WERI-Rb-1 (cell line): ENCODE results near the gene RNF182.
A peak's percentile ranks its signal among the peaks of the same experiment; 100 is the strongest.

Source experiments
- DNase-seq: peaks from one replicate; pipeline ENCODE4 v3.0.0-alpha.2; 2020
- H3K27ac ChIP-seq: fragments of 250-450 bp; sonication (Bioruptor Pico); 2 replicates; pipeline ENCODE4 v1.5.1; 2020; ENCODE audit warnings: mild to moderate bottlenecking, moderate library complexity
- H3K27me3 ChIP-seq: fragments of 250-450 bp; sonication (Bioruptor Pico); 2 replicates; pipeline ENCODE4 v1.5.1; 2021; ENCODE audit warnings: mild to moderate bottlenecking, low read depth, moderate library complexity; ENCODE audit not compliant: insufficient read depth, severe bottlenecking
- H3K36me3 ChIP-seq: fragments of 250-450 bp; sonication (Bioruptor Pico); 2 replicates; pipeline ENCODE4 v1.5.1; 2020; ENCODE audit warnings: mild to moderate bottlenecking, moderate library complexity
- H3K4me3 ChIP-seq: 2 replicates; pipeline ENCODE4 v1.5.1; 2011; ENCODE audit warnings: low read depth, mild to moderate bottlenecking, control low read depth, low read length
- H3K9me3 ChIP-seq: fragments of 250-450 bp; sonication (Bioruptor Pico); 2 replicates; pipeline ENCODE4 v1.5.1; 2021; ENCODE audit warnings: mild to moderate bottlenecking, moderate library complexity; ENCODE audit not compliant: severe bottlenecking
- TF ChIP-seq, protein P1 (sequence below): IDR thresholded peaks from 2 replicates; pipeline ENCODE4 v1.5.1; 2011; ENCODE audit warnings: low read depth, mild to moderate bottlenecking, control low read depth, inconsistent platforms, low read length

The RNF182 gene

DNA sequence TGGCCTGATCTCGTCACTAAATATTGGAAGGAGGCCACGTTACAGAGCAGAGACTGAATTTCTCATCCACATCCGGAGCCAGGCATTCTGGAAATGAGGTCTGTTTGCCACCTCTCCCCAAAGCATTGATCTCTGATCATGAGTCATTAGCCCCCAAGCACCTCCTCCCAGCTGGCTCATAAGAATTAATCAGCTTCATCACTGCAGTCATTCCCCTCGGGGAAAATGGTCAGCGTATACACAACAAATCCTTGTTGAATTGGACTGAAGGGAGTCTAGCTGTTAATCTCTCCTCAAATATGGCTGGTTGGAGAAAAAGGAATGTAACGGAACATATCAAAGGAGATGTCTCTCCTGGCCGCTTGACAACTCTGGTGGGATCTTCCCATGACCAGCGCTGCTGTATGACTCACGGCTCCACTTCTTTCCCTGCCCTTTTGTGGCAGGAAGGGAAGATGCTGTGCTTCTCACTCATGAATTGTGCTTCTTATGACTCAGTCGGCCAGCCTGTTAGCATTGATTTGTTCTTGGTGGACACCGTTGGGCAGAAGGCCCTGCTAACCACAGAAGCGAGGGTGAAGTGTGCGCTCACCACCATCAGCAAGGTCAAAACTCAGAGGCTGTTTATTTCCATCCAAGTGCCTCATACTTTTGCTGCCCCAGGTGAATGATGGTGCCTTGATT lies 76.7 kb downstream of the RNF182 start:
- TF ChIP-seq, protein P1, sequence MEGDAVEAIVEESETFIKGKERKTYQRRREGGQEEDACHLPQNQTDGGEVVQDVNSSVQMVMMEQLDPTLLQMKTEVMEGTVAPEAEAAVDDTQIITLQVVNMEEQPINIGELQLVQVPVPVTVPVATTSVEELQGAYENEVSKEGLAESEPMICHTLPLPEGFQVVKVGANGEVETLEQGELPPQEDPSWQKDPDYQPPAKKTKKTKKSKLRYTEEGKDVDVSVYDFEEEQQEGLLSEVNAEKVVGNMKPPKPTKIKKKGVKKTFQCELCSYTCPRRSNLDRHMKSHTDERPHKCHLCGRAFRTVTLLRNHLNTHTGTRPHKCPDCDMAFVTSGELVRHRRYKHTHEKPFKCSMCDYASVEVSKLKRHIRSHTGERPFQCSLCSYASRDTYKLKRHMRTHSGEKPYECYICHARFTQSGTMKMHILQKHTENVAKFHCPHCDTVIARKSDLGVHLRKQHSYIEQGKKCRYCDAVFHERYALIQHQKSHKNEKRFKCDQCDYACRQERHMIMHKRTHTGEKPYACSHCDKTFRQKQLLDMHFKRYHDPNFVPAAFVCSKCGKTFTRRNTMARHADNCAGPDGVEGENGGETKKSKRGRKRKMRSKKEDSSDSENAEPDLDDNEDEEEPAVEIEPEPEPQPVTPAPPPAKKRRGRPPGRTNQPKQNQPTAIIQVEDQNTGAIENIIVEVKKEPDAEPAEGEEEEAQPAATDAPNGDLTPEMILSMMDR, result no peak
- no peak overlapping the region for H3K4me3 ChIP-seq
- DNase-seq, result no peak
- H3K27ac ChIP-seq, result no peak overlapping the region
- H3K27me3 ChIP-seq, result no peaks in the 10 kb centered on the region
- H3K36me3 ChIP-seq, result no peaks in the 10 kb centered on the region
- H3K9me3 ChIP-seq, result no peaks in the 10 kb centered on the region

DNA sequence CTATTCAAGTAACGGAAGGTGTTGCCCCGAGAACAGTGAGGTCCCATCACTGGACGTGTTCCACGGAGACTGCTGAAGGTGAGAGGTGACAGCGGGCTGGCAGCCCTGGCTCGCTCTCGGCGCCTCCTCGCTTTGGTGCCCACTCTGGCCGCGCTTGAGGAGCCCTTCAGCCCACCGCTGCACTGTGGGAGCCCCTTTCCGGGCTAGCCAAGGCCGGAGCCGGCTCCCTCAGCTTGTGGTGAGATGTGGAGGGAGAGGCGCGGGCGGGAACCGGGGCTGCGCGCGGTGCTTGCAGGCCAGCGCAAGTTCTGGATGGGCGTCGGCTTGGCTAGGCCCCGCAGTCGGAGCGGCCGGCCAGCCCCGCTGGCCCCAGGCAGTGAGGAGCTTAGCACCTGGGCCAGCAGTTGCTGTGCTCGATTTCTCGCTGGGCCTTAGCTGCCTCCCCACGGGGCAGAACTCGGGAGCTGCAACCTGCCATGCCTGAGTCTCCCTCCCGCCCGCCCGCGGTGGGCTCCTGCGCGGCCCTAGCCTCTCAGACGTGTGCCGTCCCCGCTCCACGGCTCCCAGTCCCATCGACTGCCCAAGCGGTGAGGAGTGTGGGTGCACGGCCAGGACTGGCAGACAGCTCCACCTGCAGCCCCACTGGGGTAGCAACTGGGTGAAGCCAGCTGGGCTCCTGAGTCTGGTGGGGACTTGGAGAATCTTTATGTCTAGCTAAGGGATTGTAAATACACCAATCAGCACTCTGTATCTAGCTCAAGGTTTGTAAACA lies 77.6 kb downstream of the RNF182 start:
- no peak overlapping the region for H3K4me3 ChIP-seq
- peak; percentile 46 for DNase-seq
- no peak overlapping the region for H3K27ac ChIP-seq
- H3K36me3 ChIP-seq, result no peaks in the 10 kb centered on the region
- H3K9me3 ChIP-seq, result no peaks in the 10 kb centered on the region
- no peaks in the 10 kb centered on the region for H3K27me3 ChIP-seq
- TF ChIP-seq, protein P1, result peak; percentile 51

DNA sequence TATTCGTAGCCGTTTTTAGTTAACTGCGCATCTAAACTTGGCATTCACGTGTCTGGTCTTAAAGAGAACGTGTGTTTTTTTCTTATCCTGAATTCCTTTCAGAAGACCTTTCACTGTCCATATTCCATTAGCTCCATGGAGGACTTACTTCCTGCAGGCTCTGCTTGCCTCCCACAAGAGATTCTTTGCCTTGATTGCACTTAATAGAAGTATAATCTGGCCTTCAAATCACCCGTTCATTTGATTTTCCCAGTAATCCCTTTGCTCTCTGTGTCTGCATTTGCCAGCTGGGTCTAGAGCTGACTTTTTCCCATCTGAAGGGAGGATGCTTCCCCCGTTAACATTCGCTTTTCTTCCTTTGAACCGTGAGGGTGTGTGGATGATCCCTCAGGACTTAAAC lies 79.5 kb downstream of the RNF182 start:
- no peak overlapping the region for H3K27ac ChIP-seq
- no peaks in the 10 kb centered on the region for H3K27me3 ChIP-seq
- TF ChIP-seq, protein P1, result no peak
- no peaks in the 10 kb centered on the region for H3K9me3 ChIP-seq
- no peak overlapping the region for H3K4me3 ChIP-seq
- no peaks in the 10 kb centered on the region for H3K36me3 ChIP-seq
- DNase-seq, result no peak

DNA sequence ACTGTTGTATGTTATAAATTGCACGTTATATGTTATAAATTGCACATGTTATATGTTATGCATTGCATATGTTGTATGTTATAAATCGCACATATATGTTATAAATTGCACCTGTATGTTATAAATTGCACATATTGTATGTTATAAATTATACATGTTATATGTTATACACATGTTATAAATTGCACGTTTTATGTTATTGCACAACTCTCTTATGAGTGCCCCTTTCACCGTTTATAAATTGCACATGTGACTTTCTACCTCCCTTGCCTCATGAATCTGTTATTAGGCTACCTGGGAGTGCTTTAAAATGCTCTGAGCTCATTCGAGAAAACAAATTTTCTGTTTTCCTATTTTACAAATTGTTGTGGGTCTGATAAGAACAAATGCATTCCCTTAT lies 84.1 kb downstream of the RNF182 start:
- Histone ChIP-seq H3K4me3 (no peak overlapping the region), H3K9me3 (no peaks in the 10 kb centered on the region), H3K36me3 (no peaks in the 10 kb centered on the region), H3K27me3 (no peaks in the 10 kb centered on the region), H3K27ac (no peak overlapping the region)
- no peak for DNase-seq
- TF ChIP-seq, protein P1, result no peak

DNA sequence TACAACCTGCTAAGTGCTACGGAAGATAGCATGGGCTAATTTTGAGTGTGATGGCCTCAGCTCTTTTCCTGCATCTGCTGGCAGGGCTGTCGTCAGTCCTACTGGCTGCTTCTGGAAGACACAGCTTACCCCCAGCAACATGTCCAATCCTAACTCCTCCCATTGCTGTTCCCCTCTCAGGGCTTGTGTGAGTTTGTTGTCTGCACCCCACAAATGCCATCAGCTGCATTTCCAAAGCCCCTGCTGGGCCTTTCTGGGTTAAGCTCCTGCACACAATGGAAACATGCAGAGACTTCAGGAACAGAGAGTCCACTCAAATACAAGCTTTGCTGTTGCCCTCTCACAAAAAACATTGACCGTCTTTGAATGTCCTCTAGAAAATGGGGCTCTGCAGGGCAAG lies 84.7 kb downstream of the RNF182 start:
- TF ChIP-seq, protein P1, result no peak
- H3K27ac ChIP-seq, result no peak overlapping the region
- no peak for DNase-seq

More for the DNA sequence above, 84.7 kb downstream of the RNF182 start:
- no peaks in the 10 kb centered on the region for H3K36me3 ChIP-seq
- no peaks in the 10 kb centered on the region for H3K27me3 ChIP-seq
- H3K4me3 ChIP-seq, result no peak overlapping the region
- no peaks in the 10 kb centered on the region for H3K9me3 ChIP-seq
